Heart left ventricle (tissue), 16 donors: ENCODE data around the gene PAMR1. TPM values are rescaled to one million over a fixed set of nuclear protein-coding genes. Genes with fewer than 3 reads are reported as not detected.
"Not testable (repeated sequence)": the region's sequence is repeated elsewhere in the genome, so short reads cannot be mapped to it uniquely, and the experiment has no call there.

ENCODE experiments used
- ATAC-seq, 4 donors: fragments of 200-7000 bp; cut with Tn5 transposase; one replicate each; pipeline ENCODE4 v1.9.1; 2020 to 2022; ENCODE audit warnings: moderate library complexity in 4 of 4, mild to moderate bottlenecking in 3 of 4, moderate number of reproducible peaks in 1 of 4
- DNase-seq, 5 donors: peaks; one replicate each; pipeline ENCODE4 v3.0.0-alpha.2; 2020
- H3K27ac ChIP-seq, 12 donors: fragments of 200-600 bp; sonication (generic) in 4 of 12; one replicate each; pipeline versions ENCODE4 v1.5.0 to v1.8.0; 2016 to 2022; ENCODE audit warnings: mild to moderate bottlenecking in 2 of 12
- H3K27me3 ChIP-seq, 9 donors: fragments of 200-600 bp; sonication (generic) in 2 of 9; one replicate each; pipeline versions ENCODE4 v1.5.1 to v1.8.0; 2016 to 2022; ENCODE audit warnings: mild to moderate bottlenecking in 3 of 9
- H3K36me3 ChIP-seq, 9 donors: fragments of 200-600 bp; sonication (generic) in 2 of 9; one replicate each; pipeline versions ENCODE4 v1.5.0 to v1.8.0; 2018 to 2022; ENCODE audit warnings: mild to moderate bottlenecking in 2 of 9
- H3K4me1 ChIP-seq, 12 donors: fragments of 200-600 bp; sonication (generic) in 4 of 12; one replicate each; pipeline versions ENCODE4 v1.5.0 to v1.8.0; 2016 to 2022; ENCODE audit warnings: mild to moderate bottlenecking in 3 of 12
- H3K4me3 ChIP-seq, 12 donors: fragments of 200-600 bp; sonication (generic) in 4 of 12; one replicate each; pipeline versions ENCODE4 v1.5.0 to v1.8.0; 2017 to 2022; ENCODE audit warnings: mild to moderate bottlenecking in 9 of 12, moderate library complexity in 4 of 12
- H3K9me3 ChIP-seq, 12 donors: fragments of 200-600 bp; sonication (generic) in 4 of 12; one replicate each; pipeline versions ENCODE4 v1.5.0 to v1.8.0; 2016 to 2022; ENCODE audit warnings: mild to moderate bottlenecking in 1 of 12
- CTCF ChIP-seq, 12 donors: fragments of 200-600 bp; sonication (generic) in 4 of 12; IDR thresholded peaks; one replicate each; pipeline versions ENCODE4 v1.5.0 to v1.8.0; 2018 to 2022; ENCODE audit warnings: antibody characterized with exemption in 12 of 12, mild to moderate bottlenecking in 5 of 12
- POLR2A ChIP-seq, 2 donors: fragments of 450-650 bp; IDR thresholded peaks; one replicate each; pipeline ENCODE4 v1.6.1; 2017; ENCODE audit warnings: antibody characterized with exemption in 2 of 2, mild to moderate bottlenecking in 2 of 2, moderate library complexity in 2 of 2
- WGBS, 4 donors: extraction: QIAGEN DNeasy Blood & Tissue Kit in 2 of 4; methylation state at CpG; one replicate each; pipeline versions ENCODE4 v1.1.5 to v1.1.7; 2013 to 2018; 5-methylcytosine and 5-hydroxymethylcytosine counted together
- intact Hi-C, 10 donors: fragments of 100-400 bp; cut with DNase I; formaldehyde crosslinking; loops; one replicate each; pipeline versions ENCODE4 v1.11.1 to v1.14.2; 2022
- polyA plus RNA-seq, 2 donors: library from polyadenylated mRNA; stranded (reverse); fragments of 200-250 nt; gene quantifications; one replicate each; pipeline ENCODE4 v1.2.3, GENCODE V29; 2013
- total RNA-seq, 9 donors: library from RNA; depleted of rRNA in 2 of 9; stranded (reverse); fragments of >200 nt in 2 of 9; fragmentation: NEBNext Ultra II Directional in 3 of 9; extraction: Animal tissue kit (Norgen Biotek cat#: 25700) in 3 of 9; gene quantifications; one replicate each; pipeline versions ENCODE4 v1.1.0 to v1.2.4, GENCODE V29; 2016 to 2023
- donor health status: ischemic (EF 13 %, LVEDD 7.1; RV severe dilation, severe dysfunction).
- donor health status: healthy with polysubstance abuse.
- donor health status: DM: no; HTN: yes; CAD: no.
- donor health status: DM: no; HTN: no; CAD: no.
- donor health status: ischemic (EF 25% LVEDD 6.9; RV normal size, moderate dysfunction).
- donor health status: ischemic (EF 25% LVEDD 5.7; RV mildly dilated, moderate dysfunction).
- donor health status: healthy.
- donor health status: DM: yes; HTN: yes; CAD: no.
- donor health status: ischemic (EF 35%, LVEDD 5.7; RV mildly dilated, moderate dysfunction).
- donor health status: nonischemic (EF 11% LVEDD 7.7; RV severe dilation, severe dysfunction).
- donor health status: DM: yes; HTN: yes; CAD: no.
- donor health status: PGD.
- donor health status: ischemic (EF 29% LVEDD 5.4; RV normal size, mild dysfunction).
- donor health status: nonischemic (EF 23%, LVEDD 6.1; RV moderate dilation, normal function).

PAMR1 gene
- total and polyA plus RNA-seq, 11 donors: 3.5 to 18.3 (median 7.0) TPM

- no peak overlapping the region for H3K4me3 ChIP-seq
- no peaks in the 10 kb centered on the region for H3K9me3 ChIP-seq
- no peak for TF ChIP-seq CTCF (IDR thresholded peaks at IDR 0.05)
- TF ChIP-seq POLR2A (IDR thresholded peaks at IDR 0.05): no peak
- H3K36me3 ChIP-seq: no peaks in the 10 kb centered on the region
- DNase-seq (no peak), ATAC-seq (peak in 1 of 4 donors; percentile 49)
- peaks cover 0 to 14% (median 0%) of the 10 kb centered on the region in 12 donors for H3K4me1 ChIP-seq
- WGBS, 4 donors: 25 to 36% (median 31%) methylated on average over 3 of the region's 3 CpGs
- peak overlapping the region in 3 of 12 donors; percentile 6 to 29 (median 25) for H3K27ac ChIP-seq
- peaks cover 0 to 3% (median 0%) of the 10 kb centered on the region in 9 donors for H3K27me3 ChIP-seq
- intact Hi-C loops: no loop called here
Measured at GRCh38 chr11:35549787-35550186, 24.4 kb upstream of the PAMR1 start.

DNA sequence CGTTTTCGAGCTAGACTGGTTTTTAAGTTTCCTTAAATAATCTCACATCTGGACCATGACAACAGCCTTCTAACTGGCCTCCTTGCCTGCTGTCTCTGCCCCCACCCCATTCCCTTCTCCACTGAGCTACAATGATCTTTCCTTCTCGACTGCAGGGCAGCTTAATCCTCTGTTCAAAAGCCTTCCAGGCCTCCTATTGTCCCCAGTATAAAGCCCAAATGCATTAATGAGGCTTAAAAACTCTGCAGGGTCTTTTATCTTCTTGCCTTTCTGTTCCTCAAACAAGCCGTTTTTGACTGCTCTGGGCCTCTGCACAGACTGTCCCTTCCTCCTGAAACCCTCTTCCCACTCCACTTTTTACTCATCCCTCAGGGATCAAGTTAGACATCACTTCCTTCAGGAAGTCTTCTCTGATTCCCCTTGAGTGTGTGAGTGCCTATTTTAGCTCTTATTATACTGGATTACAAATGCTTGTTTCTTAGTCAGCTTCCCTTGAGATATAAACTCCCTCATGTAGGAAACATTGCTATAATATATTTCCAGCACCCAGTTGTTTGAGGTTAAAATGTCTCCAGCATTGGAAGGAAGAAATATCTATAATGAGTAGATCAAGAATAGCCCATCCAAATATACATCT lies 23.6 kb upstream of the PAMR1 start:
- ATAC-seq: peak in 2 of 4 donors; percentile 34 to 69
- WGBS, 4 donors: 41 to 61% (median 53%) methylated on average over 4 of the region's 4 CpGs

GRCh38 chr11:35547995-35548394 lies 22.6 kb upstream of the PAMR1 start:
- 84 to 96% (median 95%) methylated on average over 4 of the region's 4 CpGs for WGBS, 4 donors
- ATAC-seq, H3K27ac ChIP-seq, H3K9me3 ChIP-seq, H3K36me3 ChIP-seq, H3K4me3 ChIP-seq, DNase-seq, H3K27me3 ChIP-seq, intact Hi-C loops: not testable (repeated sequence)
- peaks cover 0 to 10% (median 0%) of the 10 kb centered on the region in 12 donors for H3K4me1 ChIP-seq

More for the DNA sequence above, 23.6 kb upstream of the PAMR1 start:
- TF ChIP-seq CTCF (IDR thresholded peaks at IDR 0.05) (no peak), POLR2A (IDR thresholded peaks at IDR 0.05) (no peak)
- intact Hi-C loops: no loop called here
- DNase-seq: no peak
- Histone ChIP-seq H3K27ac (peak overlapping the region in 2 of 12 donors; percentile 25 to 29), H3K4me3 (no peak overlapping the region), H3K27me3 (peaks cover 0 to 3% (median 0%) of the 10 kb centered on the region in 9 donors), H3K4me1 (peaks cover 0 to 10% (median 0%) of the 10 kb centered on the region in 12 donors), H3K9me3 (no peaks in the 10 kb centered on the region), H3K36me3 (no peaks in the 10 kb centered on the region)

DNA sequence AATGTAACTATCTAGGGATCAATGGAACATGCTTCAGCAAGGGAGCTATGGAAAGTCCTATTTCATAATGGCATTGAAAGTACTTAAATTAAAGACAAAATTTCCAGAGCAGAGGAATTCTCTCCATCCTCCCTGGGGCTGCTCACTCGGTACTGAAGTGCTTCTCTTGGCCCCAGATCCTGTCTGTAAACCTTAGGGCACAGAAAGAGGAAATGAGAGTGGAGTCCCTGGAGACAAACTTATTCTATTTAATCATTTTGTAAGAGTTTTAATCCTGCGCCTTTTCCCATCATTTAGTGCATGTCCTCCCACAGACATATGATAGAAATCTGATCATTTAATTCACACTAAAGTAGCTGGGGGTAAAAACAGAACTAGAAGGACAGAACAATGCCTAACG lies 20.9 kb upstream of the PAMR1 start:
- DNase-seq (no peak), ATAC-seq (no peak)
- intact Hi-C loops: no loop called here
- WGBS, 4 donors: 45 to 59% (median 53%) methylated on average over 3 of the region's 3 CpGs
- Histone ChIP-seq H3K4me1 (peaks cover 0 to 23% (median 0%) of the 10 kb centered on the region in 12 donors), H3K27ac (peak overlapping the region in 2 of 12 donors; percentile 38 to 40), H3K4me3 (no peak overlapping the region), H3K36me3 (no peaks in the 10 kb centered on the region), H3K9me3 (no peaks in the 10 kb centered on the region), H3K27me3 (peaks cover 0 to 3% (median 0%) of the 10 kb centered on the region in 9 donors)
- TF ChIP-seq POLR2A (IDR thresholded peaks at IDR 0.05) (no peak), CTCF (IDR thresholded peaks at IDR 0.05) (no peak)
